GM11168 (cell line): ENCODE measurements around the gene MEIOSIN.
"Not testable (repeated sequence)": the region's sequence is repeated elsewhere in the genome, so short reads cannot be mapped to it uniquely, and the experiment has no call there.

ENCODE experiments used
- in situ Hi-C: fragments of 300-500 bp; cut with MboI; formaldehyde crosslinking; loops from one replicate; pipeline ENCODE4 v1.12.0; 2022; ENCODE audit warnings: low sequenced_read_pairs; ENCODE audit not compliant: unreplicated experiment

The MEIOSIN gene

GRCh38 chr19:45793876-45794275 is 60.6 kb downstream of the MEIOSIN start:
- in situ Hi-C loops = no loop called here

GRCh38 chr19:45794627-45795026 is 61.4 kb downstream of the MEIOSIN start:
- in situ Hi-C loops = no loop called here

GRCh38 chr19:45798995-45799517 is 65.8 kb downstream of the MEIOSIN start:
- in situ Hi-C loops = no loop called here

GRCh38 chr19:45799541-45799940 is 66.3 kb downstream of the MEIOSIN start:
- in situ Hi-C loops = not testable (repeated sequence)

- in situ Hi-C loops = no loop called here
These were observed 66.9 kb downstream of the MEIOSIN start for GRCh38 chr19:45800070-45800553.

GRCh38 chr19:45801603-45802175 is 68.5 kb downstream of the MEIOSIN start:
- in situ Hi-C loops = no loop called here

GRCh38 chr19:45804140-45804958 is 71.1 kb downstream of the MEIOSIN start:
- in situ Hi-C loops = no loop called here

- in situ Hi-C loops = no loop called here
These were observed 71.7 kb downstream of the MEIOSIN start for GRCh38 chr19:45804959-45805230.

- in situ Hi-C loops = no loop called here
These were observed 72.5 kb downstream of the MEIOSIN start for GRCh38 chr19:45805719-45806118.

GRCh38 chr19:45809643-45810159 is 76.5 kb downstream of the MEIOSIN start:
- in situ Hi-C loops = no loop called here

GRCh38 chr19:45812297-45812696 is 79.1 kb downstream of the MEIOSIN start:
- in situ Hi-C loops = no loop called here
